ENCODE data around the gene ERC1. TPM values are rescaled to one million over a fixed set of nuclear protein-coding genes. Genes with fewer than 3 reads are reported as not detected.

Gene ERC1
- total RNA-seq, 1 experiment from 2014 or later: 40.4 TPM

DNA sequence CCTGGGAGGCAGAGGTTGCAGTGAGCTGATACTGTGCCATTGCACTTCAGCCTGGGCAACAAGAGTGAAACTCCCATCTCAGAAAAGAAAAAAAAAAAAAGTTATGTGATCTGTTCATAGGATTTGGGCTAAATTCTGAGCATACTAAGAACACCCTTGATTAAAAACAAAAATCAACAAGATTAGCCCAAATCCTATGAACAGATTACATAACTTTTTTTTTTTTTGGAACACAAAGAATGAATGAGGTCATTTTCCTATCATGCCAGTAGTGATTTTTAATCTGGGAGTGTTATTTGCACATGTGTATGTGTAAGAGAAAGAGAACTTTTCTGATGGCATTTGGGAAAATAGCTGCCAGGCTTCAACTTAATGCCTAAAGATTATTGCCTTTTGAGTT, 208.7 kb downstream of the ERC1 start:
- H3K9me3 ChIP-seq (ENCODE audit: control insufficient read depth, insufficient read depth, low read depth, low read length): no peaks in the 10 kb centered on the region; the same call in 1 of the 2 replicates
- no peak overlapping the region for H3K27ac ChIP-seq (ENCODE audit: low read length)
- ChIA-PET POLR2A (no interaction called here), CTCF (no interaction called here)
- BruUV-seq (replicated peaks): no TSS peak
- H3K4me3 ChIP-seq (ENCODE audit: low read depth in 2 of 2, low read length in 2 of 2): no peak overlapping the region
- intact Hi-C loops (cut with micrococcal nuclease; ENCODE audit: unreplicated experiment): no loop called here
- TF ChIP-seq POLR2AphosphoS5 (IDR thresholded peaks at IDR 0.05; ENCODE audit: low read depth, low read length) (no peak), SIN3A (IDR thresholded peaks at IDR 0.05; ENCODE audit: borderline replicate concordance, insufficient read depth, low read depth, low read length) (no peak), REST (IDR thresholded peaks at IDR 0.05; ENCODE audit: insufficient read depth in 1 of 2, low read depth in 2 of 2, low read length in 1 of 2) (no peak), TCF7L2 (IDR thresholded peaks at IDR 0.05; ENCODE audit: low read depth, low read length) (no peak)
- TF ChIP-seq, protein P1, sequence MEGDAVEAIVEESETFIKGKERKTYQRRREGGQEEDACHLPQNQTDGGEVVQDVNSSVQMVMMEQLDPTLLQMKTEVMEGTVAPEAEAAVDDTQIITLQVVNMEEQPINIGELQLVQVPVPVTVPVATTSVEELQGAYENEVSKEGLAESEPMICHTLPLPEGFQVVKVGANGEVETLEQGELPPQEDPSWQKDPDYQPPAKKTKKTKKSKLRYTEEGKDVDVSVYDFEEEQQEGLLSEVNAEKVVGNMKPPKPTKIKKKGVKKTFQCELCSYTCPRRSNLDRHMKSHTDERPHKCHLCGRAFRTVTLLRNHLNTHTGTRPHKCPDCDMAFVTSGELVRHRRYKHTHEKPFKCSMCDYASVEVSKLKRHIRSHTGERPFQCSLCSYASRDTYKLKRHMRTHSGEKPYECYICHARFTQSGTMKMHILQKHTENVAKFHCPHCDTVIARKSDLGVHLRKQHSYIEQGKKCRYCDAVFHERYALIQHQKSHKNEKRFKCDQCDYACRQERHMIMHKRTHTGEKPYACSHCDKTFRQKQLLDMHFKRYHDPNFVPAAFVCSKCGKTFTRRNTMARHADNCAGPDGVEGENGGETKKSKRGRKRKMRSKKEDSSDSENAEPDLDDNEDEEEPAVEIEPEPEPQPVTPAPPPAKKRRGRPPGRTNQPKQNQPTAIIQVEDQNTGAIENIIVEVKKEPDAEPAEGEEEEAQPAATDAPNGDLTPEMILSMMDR (IDR thresholded peaks at IDR 0.05): no peak
- in situ Hi-C loops (cut with HindIII; ENCODE audit: low pct_unique_long_range_greater_than_20kb, low sequenced_read_pairs): no loop called here
- H3K4me1 ChIP-seq (ENCODE audit: control insufficient read depth, insufficient read depth, low read length): no peaks in the 10 kb centered on the region
- H3K36me3 ChIP-seq (ENCODE audit: control insufficient read depth, insufficient read depth, low read length): no peaks in the 10 kb centered on the region
- H3K27me3 ChIP-seq (ENCODE audit: control insufficient read depth, insufficient read depth, low read length): no peaks in the 10 kb centered on the region
- ATAC-seq (no peak), DNase-seq (ENCODE audit: low read depth, low spot score) (no peak)

DNA sequence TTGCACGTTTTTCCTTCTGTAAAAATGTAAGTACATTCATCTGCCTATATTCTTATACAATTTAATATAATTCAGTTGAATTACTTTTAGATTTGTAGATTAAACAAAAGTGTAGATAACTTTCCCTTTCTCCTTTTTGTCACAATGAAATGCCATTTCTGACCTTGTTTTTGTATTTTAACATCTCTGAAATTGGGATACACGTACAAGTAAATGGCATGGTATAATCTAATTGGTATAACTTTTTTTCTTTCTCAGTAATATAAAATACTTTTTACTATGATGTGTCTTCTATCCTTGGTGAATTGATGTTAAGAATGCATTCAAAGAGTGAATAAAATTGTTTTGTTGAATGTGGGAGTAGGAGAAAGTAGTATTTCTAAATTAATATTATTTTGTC, 210.0 kb downstream of the ERC1 start:
- no peak overlapping the region for H3K4me3 ChIP-seq (ENCODE audit: low read depth in 2 of 2, low read length in 2 of 2)
- in situ Hi-C loops (cut with HindIII; ENCODE audit: low pct_unique_long_range_greater_than_20kb, low sequenced_read_pairs): no loop called here
- H3K4me1 ChIP-seq (ENCODE audit: control insufficient read depth, insufficient read depth, low read length): no peaks in the 10 kb centered on the region
- H3K9me3 ChIP-seq (ENCODE audit: control insufficient read depth, insufficient read depth, low read depth, low read length): no peaks in the 10 kb centered on the region; the same call in 1 of the 2 replicates
- CTCF ChIA-PET: no interaction called here
- TF ChIP-seq SIN3A (IDR thresholded peaks at IDR 0.05; ENCODE audit: borderline replicate concordance, insufficient read depth, low read depth, low read length): no peak
- TF ChIP-seq, protein P1 (IDR thresholded peaks at IDR 0.05): no peak
- TF ChIP-seq TCF7L2 (IDR thresholded peaks at IDR 0.05; ENCODE audit: low read depth, low read length): no peak
- TF ChIP-seq POLR2AphosphoS5 (IDR thresholded peaks at IDR 0.05; ENCODE audit: low read depth, low read length): no peak
- no peak for TF ChIP-seq REST (IDR thresholded peaks at IDR 0.05; ENCODE audit: insufficient read depth in 1 of 2, low read depth in 2 of 2, low read length in 1 of 2)
- POLR2A ChIA-PET: no interaction called here
- H3K27me3 ChIP-seq (ENCODE audit: control insufficient read depth, insufficient read depth, low read length): no peaks in the 10 kb centered on the region
- no peaks in the 10 kb centered on the region for H3K36me3 ChIP-seq (ENCODE audit: control insufficient read depth, insufficient read depth, low read length)
- H3K27ac ChIP-seq (ENCODE audit: low read length): no peak overlapping the region
- no peak for DNase-seq (ENCODE audit: low read depth, low spot score)
- no peak for ATAC-seq
- BruUV-seq (replicated peaks): no TSS peak
- intact Hi-C loops (cut with micrococcal nuclease; ENCODE audit: unreplicated experiment): no loop called here
